Central memory CD8-positive, alpha-beta T cell (primary cell): ENCODE measurements around the gene CACNA2D1.

Experiments
- ATAC-seq: fragments of 150-1000 bp; cut with Tn5 transposase; replicated peaks from 2 replicates; pipeline ENCODE4 v1.10.0; 2022; ENCODE audit warnings: mild to moderate bottlenecking, moderate FRiP score, moderate number of reproducible peaks; ENCODE audit not compliant: poor library complexity, severe bottlenecking; ENCODE audit errors: extremely low read depth
- DNase-seq, 2 donors: peaks; one replicate each; pipeline ENCODE4 v3.0.0; 2021; ENCODE audit warnings: low spot score in 2 of 2
- H3K27ac Mint-ChIP-seq: one replicate; pipeline ENCODE4 v1.8.0; 2022; ENCODE audit warnings: low read depth, mild to moderate bottlenecking, moderate library complexity, mixed read lengths
- H3K27me3 Mint-ChIP-seq: one replicate; pipeline ENCODE4 v1.8.0; 2022; ENCODE audit warnings: mixed read lengths
- H3K36me3 Mint-ChIP-seq: one replicate; pipeline ENCODE4 v1.8.0; 2022; ENCODE audit warnings: mild to moderate bottlenecking, moderate library complexity, mixed read lengths; ENCODE audit not compliant: insufficient read depth
- H3K4me1 Mint-ChIP-seq: one replicate; pipeline ENCODE4 v1.8.0; 2022; ENCODE audit warnings: mixed read lengths
- H3K4me3 Mint-ChIP-seq: one replicate; pipeline ENCODE4 v1.8.0; 2022; ENCODE audit warnings: mild to moderate bottlenecking, moderate library complexity, mixed read lengths
- H3K9me3 Mint-ChIP-seq: one replicate; pipeline ENCODE4 v1.8.0; 2022; ENCODE audit warnings: mixed read lengths

CACNA2D1 gene

GRCh38 chr7:82012453-82012852 is 431.1 kb downstream of the CACNA2D1 start:
- ATAC-seq, result no peak
- Mint-ChIP-seq H3K36me3 (no peaks in the 10 kb centered on the region), H3K9me3 (peaks cover 10% of the 10 kb centered on the region), H3K27ac (no peak overlapping the region), H3K4me1 (no peaks in the 10 kb centered on the region), H3K27me3 (no peaks in the 10 kb centered on the region), H3K4me3 (no peak overlapping the region)
- DNase-seq, result no peak

- Mint-ChIP-seq H3K27ac (no peak overlapping the region), H3K9me3 (peaks cover 10% of the 10 kb centered on the region), H3K36me3 (no peaks in the 10 kb centered on the region), H3K27me3 (no peaks in the 10 kb centered on the region), H3K4me3 (no peak overlapping the region), H3K4me1 (no peaks in the 10 kb centered on the region)
- no peak for ATAC-seq
- DNase-seq, result no peak
Measured at GRCh38 chr7:82010416-82010815, 433.2 kb downstream of the CACNA2D1 start.

GRCh38 chr7:82007315-82007714 is 436.3 kb downstream of the CACNA2D1 start:
- Mint-ChIP-seq H3K4me1 (no peaks in the 10 kb centered on the region), H3K27me3 (no peaks in the 10 kb centered on the region), H3K36me3 (no peaks in the 10 kb centered on the region), H3K9me3 (peaks cover 8% of the 10 kb centered on the region), H3K4me3 (no peak overlapping the region), H3K27ac (no peak overlapping the region)
- ATAC-seq (no peak), DNase-seq (no peak)

GRCh38 chr7:82005056-82005455 is 438.5 kb downstream of the CACNA2D1 start:
- Mint-ChIP-seq H3K27me3 (no peaks in the 10 kb centered on the region), H3K27ac (no peak overlapping the region), H3K4me1 (no peaks in the 10 kb centered on the region), H3K4me3 (no peak overlapping the region), H3K36me3 (no peaks in the 10 kb centered on the region), H3K9me3 (peaks cover 5% of the 10 kb centered on the region)
- no peak for ATAC-seq
- DNase-seq, result no peak

GRCh38 chr7:81993186-81993585 is 450.4 kb downstream of the CACNA2D1 start:
- DNase-seq (no peak), ATAC-seq (no peak)
- Mint-ChIP-seq H3K36me3 (no peaks in the 10 kb centered on the region), H3K9me3 (peaks cover 6% of the 10 kb centered on the region), H3K4me1 (no peaks in the 10 kb centered on the region), H3K27me3 (no peaks in the 10 kb centered on the region), H3K4me3 (no peak overlapping the region), H3K27ac (no peak overlapping the region)

- DNase-seq (no peak), ATAC-seq (no peak)
- Mint-ChIP-seq H3K27ac (no peak overlapping the region), H3K9me3 (peaks cover 6% of the 10 kb centered on the region), H3K4me1 (no peaks in the 10 kb centered on the region), H3K27me3 (no peaks in the 10 kb centered on the region), H3K4me3 (no peak overlapping the region), H3K36me3 (no peaks in the 10 kb centered on the region)
Measured at GRCh38 chr7:81990395-81990794, 453.2 kb downstream of the CACNA2D1 start.

GRCh38 chr7:81986723-81987470 is 456.7 kb downstream of the CACNA2D1 start:
- H3K36me3 Mint-ChIP-seq, result no peaks in the 10 kb centered on the region
- no peak overlapping the region for H3K27ac Mint-ChIP-seq

GRCh38 chr7:81983406-81983805 is 460.2 kb downstream of the CACNA2D1 start:
- ATAC-seq, result no peak
- Mint-ChIP-seq H3K4me3 (no peak overlapping the region), H3K9me3 (peaks cover 18% of the 10 kb centered on the region), H3K27ac (no peak overlapping the region), H3K36me3 (no peaks in the 10 kb centered on the region), H3K27me3 (no peaks in the 10 kb centered on the region), H3K4me1 (no peaks in the 10 kb centered on the region)
- DNase-seq, result no peak

More at GRCh38 chr7:81986723-81987470, 456.7 kb downstream of the CACNA2D1 start:
- Mint-ChIP-seq H3K4me1 (no peaks in the 10 kb centered on the region), H3K27me3 (no peaks in the 10 kb centered on the region), H3K9me3 (no peaks in the 10 kb centered on the region), H3K4me3 (no peak overlapping the region)
- ATAC-seq, result no peak
- DNase-seq, result no peak

- Mint-ChIP-seq H3K9me3 (peaks cover 11% of the 10 kb centered on the region), H3K36me3 (no peaks in the 10 kb centered on the region)
Measured at GRCh38 chr7:81973117-81973516, 470.5 kb downstream of the CACNA2D1 start.

GRCh38 chr7:81960026-81960425 is 483.6 kb downstream of the CACNA2D1 start:
- Mint-ChIP-seq H3K4me3 (no peak overlapping the region), H3K4me1 (no peaks in the 10 kb centered on the region)
- no peak for DNase-seq

More at GRCh38 chr7:81973117-81973516, 470.5 kb downstream of the CACNA2D1 start:
- no peak overlapping the region for H3K4me3 Mint-ChIP-seq
- ATAC-seq (no peak), DNase-seq (no peak)
- H3K4me1 Mint-ChIP-seq, result no peaks in the 10 kb centered on the region
- H3K27ac Mint-ChIP-seq, result no peak overlapping the region
- H3K27me3 Mint-ChIP-seq, result no peaks in the 10 kb centered on the region

GRCh38 chr7:81957517-81957916 is 486.1 kb downstream of the CACNA2D1 start:
- ATAC-seq, result no peak

More at GRCh38 chr7:81960026-81960425, 483.6 kb downstream of the CACNA2D1 start:
- no peak for ATAC-seq
- no peaks in the 10 kb centered on the region for H3K36me3 Mint-ChIP-seq
- no peaks in the 10 kb centered on the region for H3K27me3 Mint-ChIP-seq
- peaks cover 7% of the 10 kb centered on the region for H3K9me3 Mint-ChIP-seq
- H3K27ac Mint-ChIP-seq, result no peak overlapping the region

GRCh38 chr7:81956520-81956919 is 487.1 kb downstream of the CACNA2D1 start:
- ATAC-seq (no peak), DNase-seq (no peak)
- no peak overlapping the region for H3K27ac Mint-ChIP-seq
- peaks cover 17% of the 10 kb centered on the region for H3K9me3 Mint-ChIP-seq
- no peaks in the 10 kb centered on the region for H3K27me3 Mint-ChIP-seq
- H3K36me3 Mint-ChIP-seq, result no peaks in the 10 kb centered on the region
- no peaks in the 10 kb centered on the region for H3K4me1 Mint-ChIP-seq
- no peak overlapping the region for H3K4me3 Mint-ChIP-seq

More at GRCh38 chr7:81957517-81957916, 486.1 kb downstream of the CACNA2D1 start:
- Mint-ChIP-seq H3K27me3 (no peaks in the 10 kb centered on the region), H3K4me3 (no peak overlapping the region), H3K9me3 (peaks cover 15% of the 10 kb centered on the region), H3K4me1 (no peaks in the 10 kb centered on the region), H3K36me3 (no peaks in the 10 kb centered on the region), H3K27ac (no peak overlapping the region)
- no peak for DNase-seq

- Mint-ChIP-seq H3K9me3 (peaks cover 16% of the 10 kb centered on the region), H3K4me1 (no peaks in the 10 kb centered on the region), H3K27ac (no peak overlapping the region), H3K4me3 (no peak overlapping the region), H3K27me3 (no peaks in the 10 kb centered on the region), H3K36me3 (no peaks in the 10 kb centered on the region)
- DNase-seq, result no peak
- ATAC-seq, result no peak
Measured at GRCh38 chr7:81949306-81949705, 494.3 kb downstream of the CACNA2D1 start.
